Measurements from ENCODE around the gene CABLES2.
A peak's percentile ranks its signal among the peaks of the same experiment; 100 is the strongest.

CABLES2 gene

DNA sequence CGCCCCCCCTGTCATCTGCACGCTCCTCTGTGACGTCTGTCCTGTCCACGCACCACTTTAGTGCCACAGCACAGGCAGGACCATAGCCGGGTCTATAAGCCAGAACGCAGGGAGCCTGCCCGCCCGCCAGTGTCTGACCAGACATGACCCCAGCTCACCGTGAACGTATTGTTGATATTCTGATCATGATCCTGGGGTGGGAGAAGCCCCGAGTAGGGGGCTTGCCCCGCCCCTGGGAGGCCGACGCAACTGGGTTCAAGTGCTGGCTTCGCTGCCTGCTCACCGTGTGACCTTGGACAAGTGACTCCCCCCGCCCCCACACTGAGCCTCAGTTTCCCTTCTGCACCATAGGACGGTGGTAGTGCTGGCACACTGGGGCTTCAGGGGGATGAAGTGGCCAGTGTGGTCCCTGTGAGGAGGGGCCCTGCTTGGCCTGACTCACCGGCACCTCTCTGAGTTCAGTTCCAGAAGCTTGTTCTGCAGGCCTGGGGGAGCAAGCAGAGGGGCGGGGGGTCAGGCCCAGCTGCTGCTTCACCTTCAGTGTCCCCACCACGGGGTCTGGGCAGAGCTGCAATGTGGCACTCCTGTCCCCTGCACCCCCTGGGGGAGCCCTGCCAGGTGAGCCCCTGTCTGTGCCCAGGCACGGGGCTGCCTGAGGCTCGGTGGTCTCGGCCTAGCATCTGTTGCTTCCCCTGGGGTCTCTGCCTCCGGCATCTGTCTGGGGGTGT lies 11.1 kb upstream of the CABLES2 start:
- no peak for DNase-seq

DNA sequence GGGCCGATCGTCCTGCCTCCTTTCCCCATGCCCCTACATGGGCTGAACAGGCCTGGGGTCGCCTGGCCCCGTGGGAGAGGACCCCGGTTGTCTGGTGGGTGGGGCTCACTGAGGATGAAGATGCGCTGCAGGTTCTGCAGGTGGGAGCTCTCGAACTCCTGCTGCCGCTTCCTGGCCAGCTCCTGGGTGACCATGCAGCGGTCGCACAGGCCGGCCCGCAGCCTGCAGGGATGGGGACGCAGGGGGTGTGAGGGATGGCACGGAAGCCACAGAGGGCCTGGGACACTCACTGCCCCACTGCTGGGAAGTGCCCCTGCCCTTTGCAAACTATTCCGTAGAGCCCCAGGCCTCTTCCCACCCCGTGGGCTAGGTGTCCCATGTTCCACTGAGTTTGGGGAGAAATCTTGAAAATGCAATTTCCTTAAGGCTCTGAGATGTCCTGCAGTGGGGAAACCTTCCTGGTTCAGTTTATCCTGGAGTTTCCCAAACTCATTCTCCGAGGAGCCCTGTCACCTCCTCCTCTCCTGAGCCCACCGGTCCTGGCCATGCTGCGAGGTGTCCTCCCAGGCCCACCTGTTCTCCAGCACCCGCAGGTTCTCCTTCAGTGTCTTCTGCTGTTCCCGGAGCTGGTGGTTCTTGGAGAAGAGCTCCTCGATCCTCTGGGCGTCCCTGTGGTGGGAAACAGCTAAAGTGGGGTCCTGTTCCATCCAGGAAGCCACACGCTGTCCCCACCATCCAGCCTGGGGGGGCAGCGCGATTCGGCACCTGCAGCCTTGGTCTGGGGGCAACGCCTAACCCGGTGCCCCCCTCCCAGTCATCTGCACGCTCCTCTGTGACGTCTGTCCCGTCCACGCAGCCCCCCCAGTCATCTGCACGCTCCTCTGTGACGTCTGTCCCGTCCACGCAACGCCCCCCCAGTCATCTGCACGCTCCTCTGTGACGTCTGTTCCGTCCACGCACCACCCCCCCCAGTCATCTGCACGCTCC lies 9.9 kb upstream of the CABLES2 start:
- no peak for DNase-seq

DNA sequence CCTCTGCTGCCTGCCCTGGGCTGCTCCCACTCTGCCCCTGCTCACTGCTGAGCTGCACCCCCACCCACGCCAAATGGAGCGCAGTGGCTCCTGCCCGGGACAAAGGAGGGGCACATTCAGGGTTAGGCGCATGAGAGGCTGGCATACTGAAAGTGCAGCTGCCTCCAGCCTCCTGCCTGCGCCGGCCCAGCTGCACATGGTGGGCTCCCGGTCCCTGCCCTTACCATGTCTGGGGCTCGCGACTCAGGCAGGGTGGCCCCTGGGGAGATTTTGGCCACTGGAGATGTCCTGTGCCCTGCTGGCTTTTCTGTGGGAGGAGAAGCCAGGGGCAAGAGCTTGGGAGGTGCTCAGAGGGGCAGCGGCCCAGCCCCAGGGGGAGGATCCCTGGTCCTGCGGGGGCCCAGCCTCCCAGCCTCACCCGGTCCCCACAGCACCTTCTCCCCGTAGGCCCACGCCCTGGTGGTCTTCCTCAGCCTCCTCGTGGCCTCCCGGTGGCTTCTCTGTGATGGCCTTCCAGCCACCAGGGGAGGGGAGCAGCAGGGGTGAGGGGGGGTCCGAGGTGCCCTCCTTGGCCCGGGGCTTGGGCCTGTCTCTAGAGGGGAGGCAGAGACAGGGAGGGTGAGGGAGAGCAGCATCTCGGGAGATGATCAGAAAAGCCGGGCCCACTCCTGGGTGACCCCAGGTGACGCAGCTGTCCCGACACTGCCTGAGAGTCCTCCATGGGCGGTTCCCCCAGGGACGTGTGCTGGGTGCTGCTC lies 8.4 kb upstream of the CABLES2 start:
- DNase-seq, result no peak

DNA sequence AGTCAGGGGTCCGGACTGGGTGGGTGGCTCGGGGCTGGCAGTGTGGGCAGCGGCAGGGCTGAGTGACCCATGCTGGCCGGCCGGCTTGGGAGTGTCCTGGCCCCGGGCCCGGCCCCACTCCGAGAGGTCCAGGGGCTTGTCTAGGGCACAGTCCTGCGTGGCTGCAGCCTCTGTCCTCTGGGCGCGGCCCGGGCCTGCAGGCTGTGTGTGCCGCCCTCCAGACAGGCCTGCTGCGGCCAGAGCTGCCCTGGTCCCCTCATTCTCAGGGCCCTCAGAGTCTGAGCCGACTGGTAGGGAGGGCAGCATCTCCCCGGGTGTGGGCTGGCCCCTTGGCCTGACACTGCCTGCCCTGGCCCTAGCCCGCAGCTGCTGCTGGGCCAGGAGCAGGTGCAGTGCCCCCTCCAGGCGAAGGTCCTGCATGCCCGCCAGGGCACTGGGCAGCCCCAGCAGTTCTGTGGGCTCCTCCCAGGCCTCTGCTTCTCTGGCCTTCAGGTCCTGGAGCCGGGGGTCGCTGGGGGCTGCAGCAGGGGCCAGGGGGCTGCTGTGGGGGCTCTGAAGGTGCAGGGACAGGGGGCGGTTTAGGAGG lies 6.9 kb upstream of the CABLES2 start:
- peak; percentile 36 for DNase-seq

DNA sequence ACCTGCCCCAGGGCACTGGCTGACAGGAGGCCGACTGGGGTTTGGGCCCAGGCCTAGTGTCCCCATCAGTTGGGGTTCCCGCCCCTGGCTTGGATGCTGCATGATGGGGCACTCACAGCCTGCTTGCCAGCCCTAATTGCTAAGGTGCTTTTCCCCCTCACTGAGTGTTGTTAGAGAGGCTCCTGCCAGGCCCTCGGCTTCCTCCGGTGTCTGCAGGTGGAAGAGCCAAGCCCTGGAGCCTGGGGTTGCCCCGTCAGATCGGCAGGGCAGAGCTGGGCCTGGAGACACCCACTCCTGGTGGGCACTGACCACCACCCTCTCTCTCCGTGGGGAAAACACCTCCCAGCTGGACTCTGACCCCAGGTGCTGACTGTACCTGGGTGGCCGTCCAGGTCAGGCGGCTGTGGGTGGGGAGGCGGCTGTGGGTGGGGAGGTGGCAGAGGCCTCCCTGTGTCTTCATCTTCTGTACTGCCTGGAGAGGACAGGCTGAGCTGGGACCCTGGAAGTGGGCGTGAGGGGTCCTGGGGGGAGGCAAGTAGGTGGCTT lies 6.0 kb upstream of the CABLES2 start:
- no peak for DNase-seq

DNA sequence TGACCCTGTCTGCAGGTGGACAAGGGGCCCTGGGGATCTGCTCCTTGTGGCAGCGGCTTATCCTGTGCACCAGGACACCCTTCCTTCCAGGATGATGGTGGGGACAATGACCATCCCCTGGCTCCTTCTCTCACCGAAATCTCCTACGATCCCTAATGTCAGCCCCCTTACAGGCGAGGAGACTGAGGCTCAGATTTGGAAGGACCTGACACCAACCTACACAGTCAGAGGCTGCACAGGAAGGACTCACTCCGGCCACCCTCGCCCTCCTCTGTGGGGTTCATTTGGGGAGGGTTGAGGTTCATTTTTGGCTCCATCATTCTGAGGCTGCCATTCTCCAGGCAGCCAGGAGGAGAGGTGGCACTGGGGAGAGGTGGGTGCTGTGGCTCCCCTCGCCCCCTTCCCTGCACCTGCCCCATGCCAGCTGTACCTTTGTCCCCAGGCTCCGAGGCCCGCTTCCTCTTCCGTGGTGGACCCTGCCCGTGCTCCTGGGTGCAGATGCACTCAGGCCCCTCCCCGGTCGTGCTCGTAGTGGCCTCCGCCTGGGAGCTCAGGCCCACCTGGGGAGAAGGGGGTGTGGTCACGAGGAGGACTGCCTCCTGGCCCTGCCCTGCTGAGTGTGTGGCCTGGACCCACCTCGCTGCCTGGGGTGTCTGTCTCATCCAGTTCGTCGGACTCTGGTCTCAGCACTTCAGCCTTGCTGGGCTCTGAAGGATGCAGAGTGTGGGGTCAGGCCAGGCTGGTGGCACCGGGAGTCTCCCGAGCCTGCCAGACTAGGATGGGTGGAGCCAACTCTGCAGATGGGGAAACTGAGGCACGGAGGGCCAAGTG lies 5.3 kb upstream of the CABLES2 start:
- DNase-seq, result no peak

DNA sequence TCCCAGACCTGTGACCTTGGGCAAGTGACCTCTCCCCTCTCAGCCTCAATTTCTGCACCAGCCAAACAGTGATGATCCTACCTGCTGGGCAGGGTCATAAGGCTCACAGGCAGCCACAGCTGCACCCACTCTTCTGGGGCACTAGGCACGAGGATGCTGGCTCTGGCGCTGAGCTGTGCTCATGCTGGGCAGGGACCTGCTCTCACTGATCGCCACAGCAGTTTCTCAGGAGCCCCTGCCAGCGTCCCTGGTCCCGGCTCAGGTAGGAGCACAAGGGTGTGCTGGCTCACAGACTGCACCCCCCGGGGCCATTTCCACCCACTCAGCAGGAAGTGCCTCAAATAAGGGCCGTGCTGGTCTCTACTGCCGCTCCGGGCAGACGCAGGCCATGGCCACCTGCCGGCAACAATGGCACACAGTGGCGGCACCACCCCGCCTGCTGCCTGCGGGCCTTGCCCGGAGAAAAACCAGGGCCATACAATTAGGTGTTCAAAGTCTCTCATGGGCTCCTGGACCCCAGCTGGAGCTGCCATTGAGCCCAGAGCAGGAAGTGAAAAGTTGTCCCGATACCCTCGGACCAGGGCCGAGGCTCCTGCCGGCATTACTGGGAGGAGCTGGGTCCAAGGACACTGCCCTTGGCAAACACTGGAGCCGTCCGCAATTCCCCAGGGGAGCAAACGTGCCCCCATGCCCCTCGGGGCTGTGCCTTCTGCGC lies 4.6 kb upstream of the CABLES2 start:
- no peak for DNase-seq

DNA sequence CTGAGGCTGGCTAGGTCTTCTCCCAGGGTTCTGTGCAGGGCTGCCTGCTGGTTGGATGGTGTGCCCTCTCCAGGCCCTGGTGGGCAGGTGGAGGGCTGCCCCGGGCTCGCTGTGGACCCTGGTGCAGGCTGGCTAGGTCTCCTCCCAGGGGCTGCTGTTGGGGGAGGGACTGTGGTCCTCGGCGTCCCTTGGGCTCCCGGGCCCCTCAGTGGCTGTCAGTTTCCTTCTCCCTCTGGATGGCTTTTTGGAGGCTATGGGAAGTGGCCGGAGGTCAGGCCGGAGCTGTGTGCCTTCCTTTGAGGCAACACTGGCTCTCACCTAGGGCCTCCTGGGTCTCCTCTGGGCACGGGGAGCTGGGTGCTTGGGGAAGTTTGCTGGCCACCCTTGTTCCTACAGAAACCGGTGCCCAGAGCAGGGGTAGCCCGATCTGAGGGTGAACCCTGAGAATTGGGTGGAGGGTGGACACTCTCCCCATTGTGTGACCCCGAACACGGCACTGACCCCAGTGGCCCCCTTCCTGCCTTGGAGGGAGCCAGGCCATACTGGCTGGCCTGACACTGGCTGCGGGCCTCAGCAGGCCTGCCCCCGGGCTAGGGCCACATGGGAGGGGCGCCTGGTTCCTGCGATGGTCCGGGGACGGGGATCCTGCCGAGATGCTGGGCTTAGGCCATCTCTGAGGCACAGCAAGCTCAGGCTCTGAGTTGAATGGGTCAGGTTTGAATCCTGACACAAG lies 3.8 kb upstream of the CABLES2 start:
- DNase-seq, result no peak

DNA sequence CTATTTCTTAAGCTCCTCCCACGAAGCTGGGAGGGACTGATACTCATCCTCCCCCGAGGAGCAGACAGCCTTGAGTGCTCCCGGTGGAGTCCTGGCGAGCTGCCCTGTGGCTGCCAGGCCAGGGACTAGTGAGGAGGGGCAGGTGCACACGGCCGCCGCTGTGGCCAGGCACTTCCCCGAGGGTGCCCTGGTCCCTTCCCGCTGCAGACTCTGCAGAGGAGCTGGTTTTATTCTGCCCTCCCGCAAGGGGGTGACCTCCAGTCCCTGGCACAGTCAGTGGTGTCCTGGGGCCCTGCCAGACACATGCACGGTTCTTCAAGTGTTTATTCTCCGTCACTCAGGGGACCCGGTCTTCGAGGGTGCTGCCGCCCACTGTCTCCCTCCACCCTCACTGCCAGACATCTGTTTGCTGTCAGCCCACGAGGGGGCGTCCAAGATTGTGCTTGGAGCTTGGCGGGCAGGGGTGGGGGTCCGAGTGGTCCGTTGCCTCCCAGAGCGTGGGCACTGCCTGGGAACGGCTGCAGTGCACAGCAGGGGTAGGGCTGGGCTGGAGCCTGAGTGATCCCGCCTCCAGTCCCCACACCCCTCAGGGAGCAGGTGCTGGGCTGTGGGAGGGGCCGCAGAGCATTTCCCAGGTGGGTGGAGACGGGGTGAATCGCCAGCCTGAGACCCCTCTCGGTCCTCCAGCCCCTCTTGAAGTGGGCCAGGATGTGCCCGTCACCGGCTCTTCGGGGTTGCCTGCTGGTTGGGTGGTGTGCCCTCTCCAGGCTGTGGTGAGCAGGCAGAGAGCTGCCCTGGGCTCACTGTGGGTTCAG lies 3.1 kb upstream of the CABLES2 start:
- peak; percentile 86 for DNase-seq

DNA sequence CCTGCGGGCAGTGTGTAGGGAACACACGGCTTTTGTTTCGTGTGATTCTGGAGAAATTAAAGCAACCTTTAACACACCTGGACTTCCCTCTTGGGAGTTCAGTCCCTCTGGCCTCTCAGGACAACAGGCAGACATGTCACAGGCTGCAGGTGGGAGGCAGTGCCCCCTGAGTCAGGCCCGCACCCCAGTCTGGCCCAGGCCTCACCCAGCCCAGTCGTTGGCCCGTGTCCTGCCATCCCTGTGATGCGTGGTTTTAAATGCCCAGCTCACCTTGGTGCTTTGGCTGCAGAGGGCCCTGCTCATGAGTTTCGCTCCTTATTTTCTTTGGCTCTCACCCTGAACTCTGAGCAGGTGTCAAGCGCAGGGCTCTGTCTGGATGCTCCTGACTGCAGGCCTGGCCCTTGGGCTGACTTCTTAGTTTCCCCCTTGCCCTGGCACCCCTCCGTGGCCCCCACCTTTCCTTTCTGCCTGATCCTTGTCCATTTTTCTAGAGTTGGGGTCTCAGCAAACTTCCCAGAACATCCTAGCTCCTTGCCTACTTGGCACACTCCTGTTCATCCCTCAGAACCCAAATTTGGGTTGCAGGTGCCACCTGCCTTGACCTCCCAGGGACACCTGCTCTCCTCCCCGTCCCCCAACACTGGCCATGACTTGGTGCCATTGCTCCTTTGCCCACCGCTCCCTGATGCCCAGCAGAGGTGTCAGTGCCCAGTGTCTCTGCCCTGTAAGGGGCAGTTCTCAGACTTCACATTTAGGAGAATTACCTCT lies 2.2 kb upstream of the CABLES2 start:
- DNase-seq, result no peak

DNA sequence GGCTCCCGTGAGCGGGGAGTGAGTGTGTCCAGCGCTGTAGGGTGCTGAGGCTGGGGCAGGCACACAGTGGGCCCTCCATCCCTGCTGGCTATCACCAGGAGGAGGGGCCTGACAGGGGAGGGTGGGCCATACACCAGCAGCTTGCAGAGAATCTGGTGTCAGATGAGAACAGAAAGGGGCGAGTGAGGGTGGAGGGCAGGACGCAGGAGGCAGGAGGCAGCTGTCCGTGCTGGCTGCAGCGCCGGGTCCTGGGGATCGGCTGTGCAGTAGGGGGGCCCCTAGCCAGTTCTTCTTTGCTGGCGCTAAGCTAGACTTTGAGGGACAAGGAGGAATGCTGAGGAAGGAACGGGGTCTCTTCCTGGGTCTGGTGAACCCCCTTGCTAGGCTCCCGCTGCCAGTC lies 1.6 kb upstream of the CABLES2 start:
- DNase-seq, result no peak

DNA sequence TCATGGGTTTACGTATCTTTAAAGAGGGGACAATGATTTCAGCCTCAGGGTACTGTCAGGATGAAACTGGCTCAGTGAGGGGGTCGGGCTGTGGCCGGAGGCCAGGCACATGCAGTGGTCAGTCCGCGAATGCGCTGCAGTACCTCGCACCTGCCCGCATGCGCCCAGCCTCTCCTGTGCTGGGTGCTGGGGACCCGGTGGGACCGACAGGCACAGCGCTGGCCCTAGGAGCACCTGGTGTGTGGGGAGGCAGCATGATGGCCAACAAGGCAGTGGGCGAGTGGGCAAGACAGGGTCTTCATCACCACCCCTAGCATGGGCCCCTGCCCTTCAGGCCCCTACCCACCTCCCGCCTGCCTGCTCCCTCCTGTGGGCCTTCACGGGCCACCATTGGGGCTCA lies 970 bp upstream of the CABLES2 start:
- no peak for DNase-seq

DNA sequence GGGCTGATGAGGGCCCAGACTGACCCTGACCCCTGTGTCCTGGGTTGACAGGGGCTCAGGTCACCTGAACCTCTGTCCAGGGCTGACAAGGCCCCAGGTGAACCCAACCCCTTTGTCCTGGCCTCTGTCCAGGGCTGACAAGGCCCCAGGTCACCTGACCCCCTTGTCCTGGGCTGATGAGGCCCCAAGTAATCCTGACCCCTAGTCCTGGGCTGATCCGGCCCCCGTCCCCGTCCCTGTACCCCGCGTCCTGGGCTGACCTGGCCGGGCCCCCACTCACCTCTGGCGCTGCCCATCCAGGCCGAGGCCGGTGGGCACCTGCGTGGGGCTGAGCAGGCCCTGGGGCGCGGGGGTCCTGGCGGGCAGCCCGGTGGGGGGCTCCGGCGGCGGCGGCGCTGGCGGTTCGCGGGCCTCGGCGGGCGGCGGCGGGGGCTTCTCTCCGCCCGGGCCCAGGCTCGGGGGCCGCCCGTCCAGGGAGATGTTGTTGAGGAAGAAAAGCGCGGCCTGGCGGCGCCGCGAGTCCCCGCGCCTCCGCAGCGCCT lies 379 bp downstream of the CABLES2 start:
- DNase-seq, result no peak

DNA sequence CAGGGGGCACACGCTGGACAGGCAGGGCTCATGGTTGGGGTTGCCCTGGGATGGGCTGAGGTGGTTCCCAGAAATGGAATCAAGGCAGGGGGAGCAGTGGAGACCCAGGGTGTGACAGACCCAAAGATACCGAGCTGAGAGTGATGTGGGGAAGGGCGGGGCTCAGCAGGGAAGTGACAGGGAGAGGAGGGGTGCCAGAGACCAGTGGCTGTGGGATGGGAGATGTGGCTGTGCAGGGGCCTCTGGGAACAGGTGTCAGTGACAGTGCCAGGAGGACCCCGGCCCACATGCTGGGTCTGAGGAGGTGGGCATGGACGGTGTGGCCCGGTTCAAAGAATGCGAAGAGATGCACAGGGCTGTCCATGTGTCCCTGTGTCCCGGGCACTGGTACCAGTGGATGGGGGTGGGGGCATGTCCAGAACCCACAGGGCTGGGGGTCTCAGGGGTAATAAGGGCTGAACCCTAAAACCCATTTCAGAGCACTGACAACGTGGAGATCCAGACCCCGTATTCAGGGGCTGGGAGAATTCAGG lies 1.0 kb downstream of the CABLES2 start:
- no peak for DNase-seq

DNA sequence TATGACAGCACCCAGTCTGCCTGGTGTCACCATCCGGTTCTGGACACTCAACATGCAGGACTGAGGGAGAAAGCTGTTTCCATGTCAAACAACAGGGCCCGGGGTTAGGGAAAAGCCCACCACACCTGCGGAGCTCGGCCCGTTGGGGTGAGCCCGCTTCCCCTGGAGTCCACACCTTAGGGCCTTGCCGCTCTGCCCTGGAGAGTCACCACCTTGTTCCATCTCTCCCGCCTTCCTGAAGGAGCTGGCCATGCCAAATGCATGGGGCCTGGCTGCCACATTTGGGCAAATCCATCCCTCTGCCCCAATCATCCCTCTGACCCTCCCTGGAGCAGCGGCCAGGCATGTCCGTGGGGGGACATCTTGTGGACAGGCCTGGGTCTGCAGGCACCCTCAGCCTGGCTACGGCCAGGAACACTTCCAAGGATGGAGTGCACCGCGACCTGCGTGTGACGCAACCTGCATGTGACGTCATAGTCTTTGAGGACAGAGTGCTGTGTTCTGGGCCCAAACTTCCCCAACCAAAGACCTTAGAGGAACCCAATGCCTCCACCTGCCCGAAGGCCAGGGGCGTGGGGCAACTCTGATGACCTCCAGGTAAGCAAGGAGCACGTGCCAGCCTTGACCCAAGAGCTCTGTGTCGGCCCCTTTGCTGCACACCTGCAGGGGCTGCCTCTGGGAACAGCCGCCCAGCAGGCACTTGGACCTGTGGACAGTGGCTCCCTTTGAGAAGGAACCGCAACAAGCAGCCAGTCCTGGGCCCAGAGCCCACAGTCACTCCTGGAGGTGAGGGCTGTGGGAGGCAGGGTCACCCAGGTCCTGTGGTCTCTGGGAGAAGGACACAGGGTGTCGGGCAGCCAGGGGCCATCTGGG lies 1.7 kb downstream of the CABLES2 start:
- no peak for DNase-seq

DNA sequence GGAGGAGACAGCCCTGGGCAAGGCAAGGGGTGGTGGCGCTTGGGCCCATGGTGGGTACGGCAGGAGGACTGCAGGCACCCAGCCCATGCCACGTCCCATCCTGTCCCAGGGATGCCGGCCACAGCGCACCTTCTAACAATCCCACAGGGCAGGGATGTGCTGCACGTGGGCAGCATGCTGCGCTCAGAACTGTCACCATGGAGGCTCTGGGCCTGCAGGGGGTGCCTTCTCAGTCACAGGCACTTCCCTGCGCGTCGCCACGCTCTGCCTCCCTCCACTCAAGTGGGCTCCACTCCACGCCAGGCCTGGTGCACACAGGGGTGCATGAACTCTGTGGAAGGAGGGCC lies 2.4 kb downstream of the CABLES2 start:
- DNase-seq, result no peak

DNA sequence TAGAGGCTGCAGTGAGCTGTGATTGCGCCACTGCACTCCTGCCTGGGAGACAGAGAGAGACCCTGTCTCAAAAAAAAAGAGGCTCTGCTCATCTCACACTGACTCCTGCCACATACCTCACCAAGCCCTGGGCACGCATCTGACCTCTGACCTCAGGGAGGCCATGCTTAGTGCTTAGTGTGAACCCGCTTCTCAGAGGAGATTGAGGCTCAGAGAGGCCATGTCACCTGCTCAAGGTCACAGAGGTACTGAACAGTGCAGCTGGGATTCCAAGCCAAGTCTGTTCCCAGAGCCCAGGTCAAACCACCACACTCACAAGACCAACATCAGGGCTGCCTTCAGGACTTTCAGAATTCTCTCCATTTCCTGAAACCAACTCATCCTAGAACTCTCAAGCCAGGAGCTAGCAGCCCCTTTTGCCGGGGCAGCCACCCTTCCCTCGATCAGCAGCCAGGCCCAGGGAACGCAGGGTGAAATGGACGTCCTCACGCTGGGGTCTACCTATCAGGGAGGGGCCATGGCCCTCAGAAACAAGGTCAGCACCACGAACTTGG lies 2.9 kb downstream of the CABLES2 start:
- no peak for DNase-seq

Data from RPMI8226 (cell line).